ENCODE measurements around the gene PSME3. TPM values are rescaled to one million over a fixed set of nuclear protein-coding genes. Genes with fewer than 3 reads are reported as not detected.
A peak's percentile ranks its signal among the peaks of the same experiment; 100 is the strongest.

PSME3 gene
- total and polyA plus RNA-seq, 2 of the 13 experiments (the other 11 are each of a cell fraction or from before 2014, with no cell fraction given) = 66.3 to 135 TPM

GRCh38 chr17:42791948-42792347, 41.2 kb upstream of the PSME3 start (continued):
- no peak for TF ChIP-seq ZNF180 (CRISPR knock-in tag; IDR thresholded peaks at IDR 0.05; ENCODE audit: borderline replicate concordance, low read depth)
- TF ChIP-seq ZBTB7B (CRISPR knock-in tag; IDR thresholded peaks at IDR 0.05) = no peak; the same call in 1 of the 2 replicates
- no peak for TF ChIP-seq ZNF30 (CRISPR knock-in tag; IDR thresholded peaks at IDR 0.05)
- TF ChIP-seq IRF9 (CRISPR knock-in tag; IDR thresholded peaks at IDR 0.05; ENCODE audit: borderline replicate concordance) = no peak
- TF ChIP-seq HNRNPUL1 (IDR thresholded peaks at IDR 0.05; ENCODE audit: low read depth, low read length) = no peak
- TF ChIP-seq KDM2A (CRISPR knock-in tag; IDR thresholded peaks at IDR 0.05; ENCODE audit: borderline replicate concordance, low read depth) = no peak
- TF ChIP-seq NR2F6 (IDR thresholded peaks at IDR 0.05) = peak; percentile 39; the same call in 1 of the 2 replicates
- TF ChIP-seq NR2F6 (CRISPR knock-in tag; IDR thresholded peaks at IDR 0.05) = no peak
- TF ChIP-seq DPF2 (CRISPR knock-in tag; IDR thresholded peaks at IDR 0.05; ENCODE audit: borderline replicate concordance, low read depth) = peak; percentile 28; the same call in 1 of the 2 replicates
- no peak for TF ChIP-seq CBX5 (CRISPR knock-in tag; IDR thresholded peaks at IDR 0.05; ENCODE audit: borderline replicate concordance)
- peak; percentile 69 for TF ChIP-seq CEBPG (CRISPR knock-in tag; IDR thresholded peaks at IDR 0.05)
- no peak for TF ChIP-seq ZNF280D (CRISPR knock-in tag; IDR thresholded peaks at IDR 0.05)
- no peak for TF ChIP-seq ZNF784 (CRISPR knock-in tag; IDR thresholded peaks at IDR 0.05; ENCODE audit: borderline replicate concordance)
- TF ChIP-seq DDIT3 (CRISPR knock-in tag; IDR thresholded peaks at IDR 0.05) = no peak
- peak; percentile 46; the same call in 1 of the 2 replicates for TF ChIP-seq MED1 (CRISPR knock-in tag; IDR thresholded peaks at IDR 0.05)
- no peak; a peak in 1 of 4 replicates for TF ChIP-seq HMGXB4 (CRISPR knock-in tag; IDR thresholded peaks at IDR 0.05; ENCODE audit: borderline replicate concordance in 1 of 2, low read depth in 1 of 2)
- no peak for TF ChIP-seq ZNF597 (CRISPR knock-in tag; IDR thresholded peaks at IDR 0.05)
- TF ChIP-seq ZNF496 (CRISPR knock-in tag; IDR thresholded peaks at IDR 0.05; ENCODE audit: insufficient replicate concordance) = no peak
- TF ChIP-seq JARID2 (CRISPR knock-in tag; IDR thresholded peaks at IDR 0.05; ENCODE audit: insufficient replicate concordance) = no peak
- no peak for TF ChIP-seq GATA4 (IDR thresholded peaks at IDR 0.05; ENCODE audit: borderline replicate concordance, low read depth)
- no peak for TF ChIP-seq ZNF720 (CRISPR knock-in tag; IDR thresholded peaks at IDR 0.05)
- TF ChIP-seq HHEX (CRISPR knock-in tag; IDR thresholded peaks at IDR 0.05) = no peak
- no peak for TF ChIP-seq ZNF468 (CRISPR knock-in tag; IDR thresholded peaks at IDR 0.05)
- no peak for TF ChIP-seq ZNF354B (CRISPR knock-in tag; IDR thresholded peaks at IDR 0.05)

Data from HepG2 (cell line).